ENCODE measurements around the gene FRG2B.
"Not testable (repeated sequence)": the region's sequence is repeated elsewhere in the genome, so short reads cannot be mapped to it uniquely, and the experiment has no call there.

FRG2B gene

GRCh38 chr10:133626695-133627094 is at the start of gene FRG2B:
FRG2B (minus strand) TSS chr10:133626795; CDS start chr10:133626742, 53 bp downstream.
- ATAC-seq, result not testable (repeated sequence)

GRCh38 chr10:133667446-133667845 is 40.9 kb upstream of the FRG2B start:
- ATAC-seq, result not testable (repeated sequence)

- not testable (repeated sequence) for ATAC-seq
Observed at GRCh38 chr10:133663544-133664160, 37.1 kb upstream of the FRG2B start.

- not testable (repeated sequence) for ATAC-seq
Observed at GRCh38 chr10:133661122-133661521, 34.5 kb upstream of the FRG2B start.

- not testable (repeated sequence) for ATAC-seq
Observed at GRCh38 chr10:133660516-133660915, 33.9 kb upstream of the FRG2B start.

- not testable (repeated sequence) for ATAC-seq
Observed at GRCh38 chr10:133657276-133657675, 30.7 kb upstream of the FRG2B start.

- ATAC-seq, result not testable (repeated sequence)
Observed at GRCh38 chr10:133648872-133649455, 22.4 kb upstream of the FRG2B start.

- ATAC-seq, result peak; percentile 41 to 62
Observed at GRCh38 chr10:133647075-133647748, 20.6 kb upstream of the FRG2B start.

- ATAC-seq, result not testable (repeated sequence)
Observed at GRCh38 chr10:133637846-133638235, 11.2 kb upstream of the FRG2B start.

GRCh38 chr10:133637202-133637845 is 10.7 kb upstream of the FRG2B start:
- peak in 1 of 2 donors; percentile 51 for ATAC-seq

GRCh38 chr10:133630723-133631249 is 4.2 kb upstream of the FRG2B start:
- ATAC-seq, result not testable (repeated sequence)

GRCh38 chr10:133622544-133622943 is 4.1 kb downstream of the FRG2B start:
- not testable (repeated sequence) for ATAC-seq

- ATAC-seq, result no peak
Observed at GRCh38 chr10:133618851-133619250, 7.7 kb downstream of the FRG2B start.

GRCh38 chr10:133617196-133617595 is 9.4 kb downstream of the FRG2B start:
- no peak for ATAC-seq

GRCh38 chr10:133616371-133617130 is 10.0 kb downstream of the FRG2B start:
- no peak for ATAC-seq

- no peak for ATAC-seq
Observed at GRCh38 chr10:133614830-133615580, 11.6 kb downstream of the FRG2B start.

GRCh38 chr10:133613699-133614098 is 12.9 kb downstream of the FRG2B start:
- ATAC-seq, result no peak

- ATAC-seq, result no peak
Observed at GRCh38 chr10:133611079-133611478, 15.5 kb downstream of the FRG2B start.

GRCh38 chr10:133608855-133609254 is 17.7 kb downstream of the FRG2B start:
- no peak for ATAC-seq

GRCh38 chr10:133603434-133603833 is 23.2 kb downstream of the FRG2B start:
- ATAC-seq, result not testable (repeated sequence)

- ATAC-seq, result no peak
Observed at GRCh38 chr10:133600657-133601056, 25.9 kb downstream of the FRG2B start.

- ATAC-seq, result not testable (repeated sequence)
Observed at GRCh38 chr10:133599869-133600268, 26.7 kb downstream of the FRG2B start.
